Activated CD4-positive, alpha-beta T cell treated with anti-CD3 and anti-CD28 coated beads, Interleukin-2, amount 50 U/mL, for 48 hours (primary cell): ENCODE measurements around the gene ARMC9.
"Not testable (repeated sequence)": the region's sequence is repeated elsewhere in the genome, so short reads cannot be mapped to it uniquely, and the experiment has no call there.

Experiments used
- DNase-seq, 2 experiments: peaks; one replicate each; pipeline ENCODE4 v3.0.0-alpha.2; 2020

The ARMC9 gene

DNA sequence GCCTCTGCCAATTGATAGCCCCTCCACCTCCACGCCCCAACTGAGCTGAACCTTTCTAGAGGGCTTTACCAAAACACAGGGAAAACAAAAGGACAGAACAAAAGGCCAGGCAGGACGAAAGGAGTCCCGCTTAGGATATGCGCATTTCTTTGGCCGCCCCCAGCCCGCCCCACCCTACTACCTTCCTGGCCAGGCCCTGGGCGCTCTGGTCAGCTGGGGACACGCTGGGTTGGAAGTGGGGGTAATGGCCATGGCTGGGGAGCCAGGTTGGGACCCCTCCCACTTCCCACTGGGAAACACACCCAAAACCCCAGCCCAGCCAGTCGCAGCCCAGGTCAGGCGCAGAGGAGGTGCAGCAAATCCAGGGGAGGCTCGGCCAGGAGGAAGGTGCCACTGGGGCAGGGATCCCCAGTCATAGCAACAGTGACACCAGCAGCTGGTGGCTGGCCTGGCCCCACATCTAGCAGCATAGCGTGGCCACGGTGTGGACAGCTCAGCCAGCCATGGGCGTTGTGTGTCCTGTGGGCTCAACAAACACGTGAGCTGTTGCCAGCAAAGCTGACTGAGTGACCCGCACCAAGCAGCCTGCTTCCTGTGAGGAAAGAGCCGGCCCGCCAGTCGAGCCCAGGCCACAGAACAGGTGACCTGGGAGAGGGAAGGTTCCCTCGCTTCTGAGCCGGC lies 172.5 kb downstream of the ARMC9 start:
- DNase-seq, result no peak

DNA sequence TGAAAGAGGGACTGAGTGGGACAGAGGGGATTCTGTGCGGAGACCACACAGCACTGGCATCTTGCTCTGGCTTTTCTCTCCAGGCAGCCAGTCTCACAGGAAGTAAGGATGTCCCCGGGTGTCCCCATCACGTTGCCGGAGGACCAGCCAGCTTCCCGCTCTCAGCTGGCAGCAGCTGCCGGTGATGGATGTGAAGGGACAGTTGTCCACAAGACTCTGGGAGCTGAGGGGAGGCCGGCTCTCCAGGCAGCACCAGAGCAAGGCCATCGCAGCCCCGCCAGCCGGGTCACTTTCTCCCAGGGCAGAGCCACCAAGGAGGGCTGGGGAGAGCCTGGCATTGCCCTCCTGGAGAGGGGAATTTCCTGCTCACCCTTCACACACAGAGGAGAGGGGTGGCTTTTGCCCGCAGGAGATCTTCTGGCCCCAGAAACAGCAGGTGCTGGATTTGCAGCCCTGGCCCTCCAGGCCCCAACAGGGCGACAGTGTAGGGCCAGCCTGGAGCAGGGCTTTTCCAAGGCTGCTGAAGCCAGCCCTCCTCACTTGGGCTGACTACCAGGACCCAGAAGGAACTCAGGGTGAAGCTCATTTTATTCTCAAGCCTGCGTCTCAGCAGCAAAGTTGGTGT lies 173.1 kb downstream of the ARMC9 start:
- no peak for DNase-seq

DNA sequence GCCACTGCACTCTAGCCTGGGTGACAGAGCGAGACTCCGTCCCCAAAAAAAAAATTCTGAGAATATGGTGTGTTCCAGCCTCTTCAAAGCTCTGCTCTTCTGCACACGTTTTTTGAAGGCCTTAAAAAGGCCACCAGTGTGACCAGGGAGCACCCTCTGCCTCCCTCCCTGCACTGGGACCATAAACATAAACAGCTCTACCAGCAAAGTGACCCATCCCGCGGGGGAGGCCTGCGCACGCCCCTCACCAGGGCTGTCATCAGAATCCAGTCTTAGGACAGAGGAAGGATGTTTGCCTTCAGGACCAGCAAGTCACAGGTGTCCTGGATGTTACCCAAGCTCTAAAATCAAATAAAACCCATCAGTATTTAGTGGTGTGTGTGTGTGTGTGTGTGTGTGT lies 173.9 kb downstream of the ARMC9 start:
- no peak for DNase-seq

DNA sequence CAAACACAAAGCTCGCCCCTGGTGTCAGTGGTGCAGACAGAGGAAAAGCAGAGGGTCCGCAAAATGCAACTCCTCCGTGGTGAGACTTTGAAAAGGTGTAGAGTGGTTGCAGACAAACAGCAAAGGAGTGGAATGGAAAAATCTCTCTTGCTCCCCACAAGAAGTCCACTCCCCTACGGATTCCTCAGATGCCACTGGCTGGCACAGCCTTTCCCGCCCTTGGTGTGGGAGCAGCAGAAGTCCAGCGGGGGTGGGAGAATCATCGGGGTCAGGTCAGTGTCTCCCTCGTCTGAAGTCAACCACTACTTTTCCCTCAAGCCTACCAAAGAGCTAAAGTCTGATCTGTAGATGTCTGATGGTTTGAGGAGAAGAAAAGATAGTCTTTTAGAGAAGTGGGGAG lies 174.8 kb downstream of the ARMC9 start:
- no peak for DNase-seq

DNA sequence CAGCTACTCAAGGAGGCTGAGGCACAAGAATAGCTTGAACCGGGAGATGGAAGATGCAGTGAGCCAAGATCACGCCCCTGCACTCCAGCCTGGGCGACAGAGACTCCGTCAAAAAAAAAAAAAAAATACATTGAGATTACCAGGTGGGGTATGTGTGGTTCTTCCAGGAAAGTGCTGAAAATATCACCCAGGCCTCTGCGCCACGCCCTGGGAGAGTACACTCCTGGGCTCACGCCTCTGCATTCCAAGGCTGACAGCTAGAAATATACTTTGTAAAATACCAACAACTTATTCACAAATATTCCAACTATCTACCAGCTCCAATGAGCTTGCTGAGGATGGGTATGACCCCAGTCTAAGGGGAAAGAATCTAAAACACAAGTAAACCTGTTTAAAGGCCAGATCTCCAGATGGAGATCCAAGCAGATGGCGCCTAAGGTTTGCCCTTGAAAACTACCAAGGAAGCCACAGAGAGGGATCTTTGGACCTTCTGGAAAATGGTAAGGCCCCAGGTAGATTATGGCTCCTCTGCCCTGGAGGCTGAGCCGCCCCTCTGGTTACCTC lies 175.4 kb downstream of the ARMC9 start:
- no peak for DNase-seq

DNA sequence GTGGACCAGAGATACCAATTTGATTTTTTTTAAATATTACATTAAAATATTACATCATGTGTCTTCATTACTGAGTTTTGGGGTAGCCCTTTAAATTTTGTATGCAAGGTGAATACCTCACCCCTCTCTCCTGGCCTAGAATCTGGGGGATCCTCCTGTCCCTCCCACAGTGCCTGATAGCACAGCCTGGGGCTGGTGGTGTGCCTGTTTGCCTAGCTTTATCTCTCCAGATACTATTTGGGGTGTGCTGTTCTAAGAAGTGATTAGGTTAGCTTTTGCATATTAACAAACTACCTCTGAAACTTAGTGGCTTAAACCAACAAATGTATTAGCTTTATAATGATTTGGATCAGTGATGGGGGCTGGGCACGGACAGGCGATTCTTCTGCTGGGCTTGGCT lies 176.3 kb downstream of the ARMC9 start:
- no peak for DNase-seq

DNA sequence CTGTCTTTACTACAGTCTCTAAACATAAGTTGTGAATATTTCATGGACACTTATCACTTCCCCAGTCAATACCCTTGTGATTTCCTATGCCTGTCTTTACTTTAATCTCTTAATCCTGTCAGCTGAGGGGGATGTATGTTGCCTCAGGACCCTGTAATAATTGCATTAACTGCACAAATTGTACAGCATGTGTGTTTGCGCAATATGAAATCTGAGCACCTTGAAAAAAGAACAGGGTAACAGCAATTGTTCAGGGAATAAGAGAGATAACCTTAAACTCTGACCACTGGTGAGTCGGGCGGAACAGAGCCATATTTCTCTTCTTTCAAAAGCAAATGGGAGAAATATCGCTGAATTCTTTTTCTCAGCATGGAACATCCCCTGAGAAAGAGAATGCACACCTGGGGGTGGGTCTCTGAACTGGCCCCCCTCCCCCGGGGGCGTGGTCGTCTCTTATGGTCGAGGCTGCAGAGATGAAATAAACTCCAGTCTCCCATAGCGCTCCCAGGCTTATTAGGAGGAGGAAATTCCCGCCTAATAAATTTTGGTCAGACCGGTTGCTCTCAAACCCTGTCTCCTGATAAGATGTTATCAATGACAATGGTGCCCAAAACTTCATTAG lies 177.7 kb downstream of the ARMC9 start:
- not testable (repeated sequence) for DNase-seq

DNA sequence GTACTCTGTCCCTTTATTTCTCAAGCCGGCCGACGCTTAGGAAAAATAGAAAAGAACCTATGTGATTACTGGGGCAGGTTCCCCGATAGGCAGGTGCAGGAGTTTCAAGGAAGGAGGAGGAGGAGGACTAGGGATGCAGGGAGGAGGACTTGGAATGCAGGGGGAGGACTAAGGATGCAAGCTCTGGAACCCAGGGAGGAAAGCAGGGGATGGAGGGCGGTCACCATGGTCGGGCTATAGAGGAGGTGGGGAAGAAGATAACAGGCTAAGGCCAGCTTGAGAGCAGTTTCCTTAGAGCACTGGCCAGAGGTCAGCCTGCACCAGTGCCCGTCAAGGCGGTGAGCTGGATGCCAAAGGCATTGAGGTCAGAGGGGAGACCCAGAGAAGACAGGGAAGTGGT lies 178.4 kb downstream of the ARMC9 start:
- no peak for DNase-seq

DNA sequence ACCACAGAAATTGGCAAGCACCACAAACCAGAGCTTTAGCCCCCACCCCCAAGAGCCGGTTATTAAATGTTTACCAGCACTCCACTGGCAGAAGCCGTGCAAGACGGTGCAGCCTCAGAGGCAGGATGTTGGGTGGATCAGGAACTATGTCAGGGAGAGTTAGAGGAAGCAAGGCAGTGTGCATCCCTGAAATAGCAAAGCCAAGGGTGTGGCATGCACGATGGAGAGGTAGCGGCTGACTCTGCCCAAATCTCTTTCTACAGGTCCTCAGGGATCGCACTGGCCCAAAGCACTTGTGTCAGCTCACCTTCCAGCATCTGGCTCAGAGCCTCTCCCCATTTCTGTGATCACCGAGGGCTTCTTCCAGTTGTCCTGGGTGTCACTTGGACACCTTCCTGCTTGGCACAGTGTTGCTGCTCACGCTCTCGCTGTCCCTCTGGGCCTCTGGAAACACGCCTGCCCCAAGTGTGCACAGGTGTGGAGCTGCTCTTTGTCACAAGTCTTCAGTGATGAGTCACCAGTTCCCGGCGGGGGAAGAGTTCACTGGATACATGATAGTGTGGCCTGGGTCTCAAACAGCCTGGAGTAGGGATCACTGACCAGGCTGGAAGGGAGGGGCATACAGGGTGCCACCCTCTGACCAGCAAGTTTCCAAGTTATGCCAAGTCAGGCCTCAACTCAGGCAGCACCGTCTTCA lies 179.7 kb downstream of the ARMC9 start:
- DNase-seq, result no peak

DNA sequence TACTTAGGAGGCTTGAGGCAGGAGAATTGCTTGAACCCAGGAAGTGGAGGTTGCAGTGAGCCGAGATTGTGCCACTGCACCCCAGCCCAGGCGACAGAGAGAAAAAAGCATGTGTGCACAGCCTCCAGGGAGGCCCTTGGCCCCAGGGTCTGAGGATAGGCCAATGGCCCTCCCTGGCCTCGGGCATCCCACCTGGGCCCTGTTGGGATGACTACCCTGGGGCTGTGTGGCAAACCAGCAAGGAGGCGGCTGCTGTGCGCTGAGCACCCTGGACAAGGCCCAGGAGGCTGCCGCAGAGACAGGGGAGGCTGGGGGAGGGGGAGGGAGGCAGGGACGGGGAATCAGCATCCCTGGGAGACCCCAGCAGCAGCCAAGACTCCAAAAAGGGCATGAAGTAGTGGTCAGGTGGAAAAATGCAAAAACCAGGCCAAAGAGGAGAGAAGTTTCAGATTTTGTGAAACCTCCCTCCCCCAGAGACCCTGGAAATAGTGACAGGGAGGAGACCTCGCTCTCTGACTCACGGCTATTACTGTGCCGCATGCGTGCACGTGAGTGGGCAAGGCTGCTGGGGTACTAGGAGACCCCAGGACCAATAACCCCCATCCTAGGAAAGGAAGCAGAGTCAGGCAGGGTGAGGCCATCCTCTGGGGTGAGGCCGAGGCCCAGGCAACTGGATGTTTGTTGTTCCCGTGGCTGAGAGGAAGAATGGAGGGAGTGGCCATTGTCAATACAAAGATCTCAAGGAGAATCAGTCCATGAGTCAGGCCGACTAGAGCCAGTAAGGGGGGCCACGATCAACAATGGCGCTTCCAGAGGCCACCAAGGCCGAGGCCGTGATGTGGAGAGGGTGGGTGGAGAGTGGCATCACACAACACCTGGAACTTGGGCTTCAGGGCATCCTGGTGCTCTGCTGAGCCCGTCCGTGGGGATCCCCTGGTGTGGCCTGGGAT lies 181.1 kb downstream of the ARMC9 start:
- DNase-seq, result no peak

DNA sequence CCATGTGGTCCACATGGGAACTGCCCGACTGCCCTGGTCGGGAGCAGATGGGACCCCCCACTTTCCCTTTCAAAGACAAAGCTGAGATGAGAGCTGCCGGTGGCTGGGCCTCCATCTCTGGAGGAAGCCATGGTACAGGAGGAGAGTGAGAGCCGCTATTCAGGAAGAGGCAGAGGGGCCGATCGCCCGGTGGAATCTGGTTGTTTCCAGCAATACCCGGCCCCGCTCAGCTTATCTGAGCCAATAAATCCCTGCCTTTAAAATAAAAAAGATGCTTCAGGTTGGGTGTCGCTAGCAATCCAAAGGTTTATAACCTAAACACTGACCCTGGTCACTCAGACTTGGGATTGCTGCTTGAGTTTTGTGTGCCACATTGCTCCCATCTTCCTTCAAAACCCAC lies 181.9 kb downstream of the ARMC9 start:
- DNase-seq, result no peak

DNA sequence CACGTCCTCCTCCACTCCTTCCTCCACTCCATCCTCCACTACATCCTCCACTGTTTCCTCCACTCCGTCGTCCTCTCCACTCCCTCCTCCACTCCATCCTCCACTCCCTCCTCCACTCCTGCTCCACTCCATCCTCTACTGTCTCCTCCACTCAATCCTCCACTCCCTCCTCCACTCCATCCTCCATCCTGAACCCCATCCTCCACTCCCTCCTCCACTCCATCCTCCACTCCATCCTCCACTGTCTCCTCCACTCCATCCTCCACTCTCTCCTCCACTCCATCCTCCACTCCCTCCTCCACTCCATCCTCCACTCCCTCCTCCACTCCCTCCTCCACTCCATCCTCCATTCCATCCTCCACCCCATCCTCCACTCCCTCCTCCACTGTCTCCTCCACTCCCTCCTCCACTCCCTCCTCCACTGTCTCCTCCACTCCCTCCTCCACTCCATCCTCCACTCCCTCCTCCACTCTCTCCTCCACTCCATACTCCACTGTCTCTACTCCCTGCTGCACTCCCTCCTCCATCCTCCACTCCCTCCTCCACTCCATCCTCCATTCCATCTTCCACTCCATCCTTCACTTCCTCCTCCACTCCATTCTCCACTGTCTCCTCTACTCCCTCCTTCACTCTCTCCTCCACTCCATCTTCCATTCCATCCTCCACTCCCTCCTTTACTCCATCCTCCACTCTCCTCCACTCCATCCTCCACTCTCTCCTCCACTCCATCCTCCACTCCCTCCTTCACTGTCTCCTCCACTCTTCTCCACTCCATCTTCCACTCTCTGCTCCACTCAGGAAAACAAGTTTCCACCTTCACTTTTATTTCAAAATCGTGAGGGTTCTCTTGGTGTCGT lies 182.8 kb downstream of the ARMC9 start:
- no peak for DNase-seq

DNA sequence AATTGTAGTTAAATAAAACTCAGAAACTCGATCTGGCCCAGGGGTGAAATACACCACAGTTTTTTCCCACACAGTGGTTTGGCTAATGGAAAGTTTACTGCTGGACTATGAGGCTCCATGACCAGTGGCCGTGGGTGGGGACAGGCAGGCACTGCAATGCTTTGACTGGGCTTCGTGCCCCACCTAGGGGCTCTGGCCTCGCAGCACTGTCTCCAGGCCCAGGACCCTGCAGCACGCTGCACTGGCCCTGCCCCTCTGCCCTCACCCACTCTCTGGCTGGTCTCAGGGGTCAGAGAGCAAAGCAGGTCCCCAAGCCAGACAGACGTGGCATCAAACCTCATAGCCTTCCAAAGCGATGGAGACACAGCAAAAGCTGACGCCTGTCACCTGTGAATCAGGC lies 183.7 kb downstream of the ARMC9 start:
- no peak for DNase-seq

DNA sequence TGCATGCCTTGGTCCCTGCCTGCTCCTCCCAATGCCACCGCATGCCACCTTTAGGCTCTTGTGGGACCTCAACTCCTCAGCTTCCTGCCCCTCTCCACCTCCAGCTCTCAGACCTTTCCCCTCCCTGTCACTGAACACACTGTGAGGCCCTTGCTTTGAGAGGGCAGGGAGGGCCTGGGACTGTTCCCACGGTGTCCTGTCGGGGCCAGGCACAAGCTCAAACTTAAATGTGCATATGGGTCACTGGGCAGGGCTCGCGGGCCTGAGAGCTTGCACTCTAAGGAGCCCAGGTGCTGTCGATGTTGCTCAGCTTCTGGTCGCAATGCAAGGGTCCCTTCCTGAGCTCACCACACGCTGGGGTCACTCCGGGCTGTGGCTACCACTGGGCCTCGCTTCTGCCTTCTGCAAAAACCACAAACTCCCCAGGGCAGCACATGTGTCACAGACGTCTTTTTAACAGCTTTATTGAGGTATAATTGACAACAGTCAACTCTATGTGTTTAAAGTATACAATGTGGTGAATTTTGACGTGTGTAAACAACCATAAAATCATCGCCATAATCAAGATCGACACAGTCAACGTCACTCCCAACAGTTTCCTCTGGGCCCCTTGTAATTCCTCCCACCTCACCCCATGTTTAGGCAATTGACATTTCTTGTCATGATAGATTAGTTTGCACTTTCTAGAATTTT lies 185.1 kb downstream of the ARMC9 start:
- DNase-seq, result no peak

DNA sequence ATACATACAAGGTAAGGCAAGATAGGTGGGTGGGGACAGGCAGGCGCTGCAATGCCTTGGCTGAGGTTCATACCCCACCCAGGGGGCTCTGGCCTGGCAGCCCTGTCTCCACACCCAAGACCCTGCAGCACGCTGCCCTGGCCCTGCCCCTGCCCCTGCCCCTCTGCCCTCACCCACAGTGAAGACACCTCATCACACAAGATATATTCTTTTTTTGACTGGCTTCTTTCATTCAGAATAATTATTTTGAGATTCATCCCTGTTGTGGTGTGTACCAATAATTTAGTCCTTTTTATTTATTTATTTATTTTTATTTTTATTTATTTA lies 185.6 kb downstream of the ARMC9 start:
- DNase-seq, result no peak

DNA sequence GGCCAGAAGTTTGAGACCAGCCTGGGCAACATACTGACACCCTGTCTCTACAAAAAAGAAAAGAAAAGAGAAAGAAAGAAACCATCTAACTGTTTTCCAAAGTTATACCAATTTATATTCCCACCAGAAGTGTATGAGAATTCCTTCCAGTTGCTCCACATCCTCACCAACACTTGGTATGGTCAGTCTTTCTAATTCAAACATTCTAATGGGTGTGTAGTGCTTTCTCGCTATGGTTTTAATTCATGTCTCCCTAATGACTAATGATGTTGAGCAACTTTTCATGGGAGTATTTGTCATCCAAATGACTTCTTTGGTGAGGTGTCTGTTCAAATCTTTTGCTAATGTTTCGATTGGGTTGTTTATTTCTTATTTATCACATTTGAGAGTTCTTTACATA lies 186.5 kb downstream of the ARMC9 start:
- DNase-seq, result no peak

DNA sequence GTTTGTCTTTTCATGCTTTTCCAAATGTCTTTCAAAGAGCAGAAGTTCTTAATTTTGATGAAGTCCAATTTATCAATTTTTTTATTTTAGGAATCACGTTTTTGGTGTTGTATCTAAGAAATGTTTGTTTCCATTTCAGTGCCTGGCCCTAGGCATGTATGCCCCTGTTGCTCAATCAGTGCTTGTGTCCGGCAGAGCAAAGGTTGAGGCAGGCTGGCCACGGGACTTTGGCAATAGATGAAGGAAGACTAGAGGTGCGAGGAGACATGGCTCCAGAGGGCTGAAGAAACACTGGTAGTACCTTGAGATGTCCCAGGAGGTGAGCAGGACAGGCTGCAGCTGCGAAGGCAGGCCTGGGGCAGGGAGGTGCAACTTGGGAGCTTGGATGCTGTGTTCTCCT lies 187.0 kb downstream of the ARMC9 start:
- no peak for DNase-seq

DNA sequence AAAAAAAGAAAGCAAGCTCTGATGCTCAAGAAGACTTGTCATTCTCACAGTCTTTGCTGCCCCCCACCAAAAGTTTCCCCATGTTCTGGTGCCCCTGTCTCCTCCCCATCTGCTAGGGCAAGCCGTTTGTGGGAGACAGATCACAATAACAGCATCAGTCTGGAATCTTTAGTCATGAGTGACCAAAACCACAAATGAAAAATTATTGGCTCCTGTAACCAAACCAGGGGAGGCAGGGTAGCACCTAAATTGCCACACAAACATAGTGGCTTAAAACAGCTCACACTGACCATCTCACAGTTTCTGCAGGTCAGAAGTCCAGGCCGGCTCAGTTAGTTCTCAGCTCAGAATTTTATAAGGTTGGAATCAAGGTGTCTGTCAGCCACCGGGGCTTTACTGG lies 188.0 kb downstream of the ARMC9 start:
- no peak for DNase-seq

DNA sequence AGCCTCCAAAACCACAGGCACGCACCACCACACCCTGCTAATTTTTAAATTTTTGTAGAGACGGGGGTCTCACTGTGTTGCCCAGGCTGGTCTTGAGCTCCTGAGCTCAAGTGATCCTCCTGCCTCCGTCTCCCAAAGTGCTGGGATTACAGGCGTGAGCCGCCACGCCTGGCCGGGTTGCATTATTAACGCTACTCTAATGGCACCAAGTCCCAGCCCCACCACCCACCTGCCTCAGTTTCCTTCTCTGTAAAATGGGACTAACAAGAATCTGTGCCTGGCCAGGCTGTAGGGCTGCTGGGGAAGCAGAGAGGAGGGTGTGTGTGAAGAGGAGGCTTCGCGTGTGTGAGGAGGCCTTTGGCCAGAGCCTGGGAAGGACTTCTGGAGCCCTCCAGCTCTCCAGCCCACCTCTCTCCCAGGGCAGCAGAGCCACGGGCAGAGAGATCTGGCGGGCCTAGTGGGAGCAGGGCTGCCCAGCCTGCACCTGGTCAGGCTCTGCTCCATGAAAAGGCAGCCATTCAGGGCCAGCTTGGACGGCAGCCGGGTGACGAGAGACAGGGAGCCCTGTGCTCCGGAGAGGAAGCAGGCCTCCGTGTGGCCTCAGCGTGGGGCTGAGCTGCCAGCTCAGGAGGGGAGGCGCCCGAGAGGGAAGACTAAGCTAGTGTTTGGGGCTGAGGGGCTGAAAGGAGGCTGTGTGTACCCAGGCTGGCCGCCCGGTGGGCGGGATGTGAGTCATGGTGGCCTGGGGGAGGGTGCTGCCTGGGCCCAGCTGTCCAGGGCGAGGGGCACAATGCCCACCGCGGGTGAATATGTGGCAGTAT lies 189.7 kb downstream of the ARMC9 start:
- no peak for DNase-seq

DNA sequence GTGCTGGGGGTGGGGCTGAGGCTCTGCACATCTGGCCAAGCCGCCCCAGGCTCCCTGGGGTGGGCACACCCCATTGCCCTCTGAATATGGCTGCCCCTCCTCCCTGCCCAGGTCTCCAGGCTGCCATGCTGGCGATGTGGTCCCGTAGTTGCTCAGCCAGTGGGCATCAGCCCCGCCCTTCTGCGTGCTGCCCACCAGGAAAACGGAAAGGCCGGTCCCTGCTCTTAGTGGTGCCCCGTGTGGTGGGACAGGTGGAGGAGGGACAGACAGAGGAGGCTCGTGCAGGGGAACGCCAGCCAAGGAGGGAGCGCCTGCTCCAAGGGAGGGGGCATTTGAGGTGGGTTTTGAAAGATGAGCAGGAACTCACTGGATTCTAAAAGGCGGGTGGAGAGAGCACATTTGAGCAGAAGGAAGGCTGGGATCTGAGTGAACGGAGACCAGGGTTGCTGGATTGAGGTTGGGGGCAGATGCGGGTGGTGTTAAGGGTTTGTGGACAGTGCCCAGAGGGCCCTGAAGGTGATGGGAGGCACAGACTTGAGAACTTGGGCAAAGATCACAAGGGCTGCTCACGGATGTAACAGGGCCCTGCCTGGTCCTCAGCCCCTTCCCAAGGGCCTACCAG lies 190.4 kb downstream of the ARMC9 start:
- DNase-seq, result no peak
